ENCODE data around the gene VWF.
A peak's percentile ranks its signal among the peaks of the same experiment; 100 is the strongest.

The VWF gene

DNA sequence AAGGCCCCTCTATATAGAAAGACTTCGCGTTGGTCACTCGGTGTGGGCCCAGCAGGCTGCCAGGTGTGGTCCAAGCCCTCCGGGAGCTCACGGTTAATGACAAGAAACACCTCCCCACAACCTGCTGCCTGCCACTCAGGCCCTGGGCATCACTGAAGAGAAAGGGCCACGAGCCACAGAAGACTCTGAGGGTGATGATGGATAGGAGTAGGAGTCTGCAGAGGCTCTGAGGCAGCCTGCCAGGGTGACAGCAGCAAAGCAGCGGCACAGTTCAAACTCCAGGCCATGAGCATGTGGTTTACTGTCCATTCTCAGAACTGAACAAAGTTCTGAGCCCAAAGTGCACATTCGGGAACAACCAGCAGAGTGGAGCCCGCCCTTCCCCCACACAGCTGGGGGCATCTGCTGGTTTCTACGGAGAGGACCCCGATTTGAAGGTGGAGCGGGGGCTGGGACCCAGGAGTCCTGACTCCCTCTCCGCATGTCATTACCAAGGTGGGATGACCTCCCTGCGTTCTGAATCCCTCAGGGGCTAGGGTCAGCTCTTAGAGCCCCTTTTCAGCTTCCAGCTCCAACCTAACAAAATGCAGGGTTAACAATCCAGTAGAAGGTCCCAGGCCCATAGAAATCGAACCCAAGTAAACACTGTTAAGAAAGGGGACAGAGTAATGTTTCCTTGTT, 65.8 kb downstream of the VWF start:
- no peak for DNase-seq (ENCODE audit: low spot score)

DNA sequence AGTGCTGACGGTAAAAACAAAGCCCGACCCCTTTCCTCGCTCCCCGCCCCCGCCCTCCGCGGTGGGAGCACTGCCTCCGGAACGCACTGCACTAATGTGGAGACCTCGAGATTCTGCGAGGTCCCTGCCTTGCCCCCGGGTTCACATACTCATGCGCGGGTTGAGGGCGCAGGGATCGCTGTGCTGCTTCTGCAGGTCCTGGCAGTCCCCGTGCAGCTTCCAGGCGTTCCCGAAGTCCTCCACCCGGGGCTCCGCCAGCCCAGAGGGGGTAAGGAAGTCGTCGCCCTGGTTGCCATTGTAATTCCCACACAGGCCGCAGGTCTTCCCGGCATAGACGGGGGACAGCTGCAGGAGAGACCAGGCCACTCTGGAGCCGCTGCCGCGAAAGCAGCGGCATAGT, 66.8 kb downstream of the VWF start:
- DNase-seq (ENCODE audit: low spot score): no peak

DNA sequence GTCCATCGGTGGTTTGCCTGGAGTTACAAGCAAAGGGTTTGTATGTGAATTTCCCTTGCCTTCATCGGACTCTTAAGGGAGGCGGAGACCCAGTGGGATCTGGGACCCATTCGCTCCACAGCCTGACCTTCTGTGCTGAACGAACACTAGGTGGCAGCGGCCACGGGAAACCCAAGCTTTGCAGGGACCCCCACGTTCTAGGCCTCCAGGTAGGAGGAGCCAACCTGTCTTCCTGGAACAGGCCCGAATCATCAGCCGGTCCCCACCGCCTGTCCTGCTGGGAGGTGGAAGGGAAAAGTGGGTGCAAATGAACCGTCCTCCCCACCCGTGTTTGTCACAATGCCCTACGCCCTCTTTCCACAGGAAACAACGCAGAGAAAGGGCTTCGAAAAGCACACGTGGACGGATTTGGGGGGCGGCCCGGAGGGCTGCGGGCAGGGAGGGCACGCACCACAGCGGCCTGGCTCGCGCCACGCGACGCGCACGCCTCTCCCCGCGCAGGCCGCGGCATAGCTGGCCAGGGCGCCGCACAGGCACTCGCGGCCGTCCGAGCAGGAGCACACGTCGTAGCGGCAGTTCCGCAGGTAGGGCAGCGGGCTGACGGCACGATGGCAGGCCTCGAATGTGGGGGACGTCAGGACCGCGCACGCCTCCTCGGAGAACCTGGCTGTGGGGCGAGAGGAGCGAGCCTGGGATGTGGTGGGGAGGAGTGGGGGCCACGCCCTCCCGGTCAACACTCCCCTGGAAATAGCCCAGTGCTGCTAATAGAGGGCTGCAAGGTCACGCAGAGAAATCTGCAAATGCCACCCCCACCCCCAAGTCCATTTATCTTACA, 67.8 kb downstream of the VWF start:
- no peak for DNase-seq (ENCODE audit: low spot score)

DNA sequence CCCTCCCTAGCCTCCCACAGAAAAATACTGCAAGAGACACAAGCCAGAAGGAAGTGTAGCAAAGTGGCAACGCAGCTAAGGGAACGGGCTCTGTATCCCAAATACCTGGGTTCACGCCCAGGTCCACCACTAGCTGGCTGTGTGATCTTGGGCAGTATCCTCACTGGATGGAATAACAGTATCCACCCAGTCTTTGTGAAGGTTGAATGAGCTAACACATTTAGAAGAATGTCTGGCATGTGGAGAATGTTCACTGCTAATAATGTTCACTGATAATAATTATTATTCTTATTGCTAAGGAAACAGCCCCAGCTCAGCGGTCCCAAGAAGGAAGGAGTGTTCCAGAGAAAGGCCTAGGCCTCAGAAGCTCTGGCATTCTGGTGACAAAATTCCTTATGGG, 70.9 kb downstream of the VWF start:
- no peak for DNase-seq (ENCODE audit: low spot score)

DNA sequence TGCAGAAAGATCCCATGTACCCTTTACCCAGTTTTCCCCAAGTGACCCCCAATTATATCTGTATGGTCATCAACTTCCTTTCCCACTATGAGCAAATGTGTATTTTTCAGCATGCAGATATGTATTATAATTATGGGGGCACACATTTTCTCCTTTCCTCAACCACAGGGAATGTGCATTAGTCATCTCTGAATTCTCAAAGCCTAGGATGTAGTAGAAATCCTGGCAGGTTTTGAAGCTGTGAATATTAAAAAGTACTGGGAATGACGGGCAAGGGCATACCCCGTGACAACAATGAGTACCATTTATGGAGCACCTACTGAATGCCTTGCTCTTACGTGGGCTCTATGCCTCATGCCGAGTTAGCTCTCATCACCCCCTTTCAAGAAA, 71.5 kb downstream of the VWF start:
- no peak for DNase-seq (ENCODE audit: low spot score)

DNA sequence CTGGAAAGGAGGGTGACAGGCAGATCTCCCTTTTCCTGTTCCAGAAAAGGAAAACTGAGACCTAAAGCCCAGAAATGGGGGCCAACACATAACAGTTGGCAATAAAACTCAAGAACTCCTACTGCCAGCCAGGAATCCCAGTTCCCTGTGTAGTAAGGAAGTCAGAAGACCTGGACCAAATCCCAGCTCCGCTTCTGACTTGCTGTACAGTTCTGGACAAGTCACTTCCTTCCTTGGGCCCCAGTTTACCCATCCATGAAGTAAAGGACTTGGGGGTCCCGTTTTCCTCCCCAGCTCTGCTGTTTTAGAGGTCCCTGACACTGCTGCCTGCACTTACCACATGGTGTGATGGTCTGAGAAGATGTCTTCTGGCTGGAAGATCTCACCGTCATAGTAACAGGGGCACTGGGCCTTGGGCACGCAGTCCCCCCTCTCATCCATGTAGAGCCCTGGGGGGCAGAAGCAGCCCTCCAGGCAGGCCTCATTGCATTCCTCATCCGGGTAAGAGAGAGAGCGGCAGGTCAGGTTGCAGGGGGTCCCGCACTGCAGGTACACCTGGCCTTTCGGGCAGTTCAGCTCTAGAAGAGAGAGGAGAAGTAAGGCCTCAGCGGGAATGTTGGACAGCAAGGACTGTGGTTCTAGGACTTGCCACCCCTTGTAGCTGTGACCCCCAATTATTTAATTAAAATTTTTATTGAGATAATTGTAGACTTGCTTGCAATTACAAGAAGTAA, 72.1 kb downstream of the VWF start:
- DNase-seq (ENCODE audit: low spot score): no peak

DNA sequence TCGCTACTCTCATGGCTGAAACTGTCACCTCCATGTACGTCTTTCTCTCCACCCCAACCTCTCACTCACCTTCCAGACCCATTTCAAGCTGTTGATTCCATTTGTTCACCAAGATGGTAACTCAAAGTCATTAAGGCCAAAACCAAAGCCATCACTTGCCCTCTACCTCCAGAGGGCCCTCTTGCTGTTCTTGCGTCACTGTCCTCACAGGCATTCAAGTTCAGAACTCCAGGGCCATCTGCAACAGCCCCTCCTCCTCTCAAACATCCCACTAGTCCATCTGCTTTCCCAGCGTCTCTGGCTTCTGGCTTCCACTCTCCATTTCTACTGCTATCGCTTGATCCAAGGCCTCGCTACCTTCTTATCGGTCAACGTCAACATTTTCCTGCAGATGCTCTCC, 74.5 kb downstream of the VWF start:
- no peak for DNase-seq (ENCODE audit: low spot score)

DNA sequence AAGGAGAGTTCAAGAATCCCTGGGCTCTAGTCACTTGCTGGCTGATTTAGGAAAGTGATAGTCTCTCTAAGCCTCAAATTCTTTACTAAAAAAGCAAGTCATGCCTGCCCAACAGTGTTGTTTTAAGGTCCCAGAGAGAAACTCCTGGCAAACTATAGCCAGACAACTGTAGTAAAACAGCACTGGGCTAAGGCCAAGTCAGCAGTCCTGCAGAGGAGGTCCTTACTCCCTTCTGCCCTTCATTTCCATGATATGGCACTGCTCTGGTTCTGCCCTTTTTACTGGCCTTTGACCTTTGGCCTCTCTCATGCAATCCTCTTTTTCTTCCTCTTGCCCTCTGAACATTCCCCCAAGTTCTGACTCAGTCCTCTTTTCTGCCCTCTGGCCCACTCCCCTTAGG, 74.9 kb downstream of the VWF start:
- DNase-seq (ENCODE audit: low spot score): no peak

DNA sequence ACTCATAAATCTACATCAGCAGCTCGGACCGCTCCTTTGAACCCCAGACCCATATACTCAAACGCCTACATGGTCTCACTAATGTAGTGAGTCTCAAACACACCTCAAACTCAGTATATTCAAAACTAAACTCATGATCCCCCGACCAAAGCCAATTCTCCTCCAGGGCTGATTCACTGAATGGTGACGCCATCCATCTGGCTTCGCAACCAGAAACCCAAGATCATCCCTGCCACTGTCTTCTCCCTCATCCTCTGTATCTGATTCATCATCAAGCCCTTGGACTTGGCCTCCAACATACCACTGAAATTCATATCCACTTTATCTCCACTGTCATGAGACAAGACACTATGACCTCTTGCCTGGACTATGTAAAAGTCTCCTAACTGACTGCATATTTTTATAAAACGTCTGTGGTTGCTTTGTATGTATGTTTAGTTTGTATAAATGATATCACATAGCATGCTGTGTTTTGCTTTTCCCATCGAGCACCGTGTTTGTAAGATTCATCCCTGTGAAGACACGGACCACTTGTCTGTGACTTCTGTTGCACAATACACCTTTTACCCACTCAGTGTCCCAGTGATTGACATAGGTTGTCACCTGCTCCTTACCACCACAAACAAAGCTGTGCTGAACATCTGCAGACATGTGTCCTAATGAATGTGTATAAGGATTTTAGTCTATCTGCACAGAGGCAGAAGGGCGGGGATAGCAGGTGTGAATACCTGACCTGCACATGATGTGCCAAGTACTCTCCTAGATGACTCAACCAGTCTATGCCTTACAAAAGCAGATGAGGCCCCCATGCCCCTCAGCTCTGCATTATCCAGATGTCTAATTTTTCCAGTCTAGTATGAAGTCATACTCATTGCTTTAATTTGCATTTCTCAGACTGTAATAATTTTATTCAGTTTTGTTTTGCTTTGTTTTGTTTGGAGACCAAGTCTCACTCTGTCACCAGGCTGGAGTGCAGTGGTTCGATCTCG, 76.9 kb downstream of the VWF start:
- DNase-seq (ENCODE audit: low spot score): no peak

DNA sequence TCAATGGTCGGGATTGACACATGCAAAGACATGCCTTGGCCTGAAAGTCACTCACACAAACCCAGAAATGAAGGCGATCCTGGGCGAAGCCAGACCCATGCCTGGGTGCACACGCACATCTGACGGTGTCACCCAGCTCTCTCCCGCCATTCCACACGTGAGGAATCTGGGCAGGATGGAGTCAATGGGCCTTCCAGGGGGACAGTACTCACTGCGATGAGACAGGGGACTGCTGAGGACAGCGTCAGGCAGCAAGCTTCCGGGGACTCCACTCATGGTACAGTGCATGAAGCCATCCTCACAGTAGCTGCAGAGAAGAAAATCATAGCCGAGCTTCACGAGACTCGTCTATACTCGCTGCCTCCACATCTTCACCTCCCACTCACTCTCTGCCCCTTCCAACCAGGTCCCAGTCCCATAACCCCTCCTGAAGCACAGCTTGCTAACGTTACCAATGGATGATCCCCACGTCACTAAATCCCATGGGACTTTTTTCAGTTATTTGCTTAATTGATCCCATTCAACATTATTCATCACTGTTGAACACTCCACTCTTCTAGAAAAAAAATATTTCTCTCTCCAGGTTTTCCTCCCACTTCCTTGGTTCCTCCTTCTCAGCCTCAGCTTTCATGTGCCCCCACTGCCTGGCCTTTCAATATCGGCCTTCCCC, 77.8 kb downstream of the VWF start:
- no peak for DNase-seq (ENCODE audit: low spot score)

DNA sequence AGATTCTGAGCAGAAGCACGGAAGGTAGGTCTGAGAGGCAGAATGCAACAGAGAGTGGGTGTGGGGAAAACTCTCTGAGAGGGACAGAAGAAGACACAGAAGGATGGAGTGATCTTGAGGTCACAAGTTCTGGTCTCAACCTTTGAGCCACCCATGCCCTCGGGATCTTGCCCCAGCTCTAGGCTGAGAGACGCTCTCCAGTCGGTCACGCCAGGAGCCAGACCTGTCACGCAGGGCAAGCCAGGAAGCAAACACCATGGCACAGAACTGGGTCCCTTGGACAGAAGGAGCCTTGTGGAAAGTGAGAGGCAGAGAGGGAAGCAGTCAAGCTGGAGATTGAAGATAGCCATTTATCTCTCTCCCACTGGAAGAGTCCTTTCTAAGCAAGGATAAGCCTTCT, 79.0 kb downstream of the VWF start:
- no peak for DNase-seq (ENCODE audit: low spot score)

DNA sequence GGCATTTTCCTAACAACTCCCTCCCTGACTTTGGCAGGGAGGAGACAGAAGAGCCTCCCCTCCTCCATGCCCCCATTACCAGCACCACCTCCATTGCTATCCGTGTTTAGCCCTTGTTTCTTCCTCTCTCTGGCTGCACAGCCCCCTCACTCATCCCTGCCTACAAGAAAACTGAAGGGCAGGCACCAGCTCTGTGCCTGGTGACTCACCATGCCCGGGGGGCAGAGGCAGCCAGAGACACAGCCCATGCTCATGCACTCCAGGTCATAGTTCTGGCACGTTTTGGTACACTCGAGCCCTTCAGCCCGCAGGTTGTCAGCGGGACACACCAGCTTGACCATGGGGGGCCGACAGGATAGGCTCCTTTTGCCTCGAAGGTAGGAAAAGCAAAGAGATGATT, 80.4 kb downstream of the VWF start:
- DNase-seq (ENCODE audit: low spot score): no peak

DNA sequence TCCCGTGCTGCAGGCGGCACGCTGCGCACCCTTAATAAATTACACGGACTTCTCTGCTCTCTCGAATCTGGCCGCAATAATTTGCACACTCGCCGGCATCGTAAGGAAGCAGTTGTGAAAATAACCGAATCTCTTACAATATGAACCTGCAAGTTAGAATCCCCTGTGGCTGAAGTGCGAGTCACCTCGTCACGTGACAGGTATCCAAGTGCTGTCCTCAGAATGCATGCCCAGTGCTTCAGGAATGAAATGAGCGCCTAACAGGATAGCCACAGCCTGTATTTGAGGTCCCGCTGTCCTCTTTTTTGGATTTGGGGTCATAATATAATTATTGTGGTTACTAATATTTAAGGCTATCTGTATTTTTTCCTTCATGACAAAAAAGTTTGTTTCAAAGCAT, 82.0 kb downstream of the VWF start:
- DNase-seq (ENCODE audit: low spot score): no peak

DNA sequence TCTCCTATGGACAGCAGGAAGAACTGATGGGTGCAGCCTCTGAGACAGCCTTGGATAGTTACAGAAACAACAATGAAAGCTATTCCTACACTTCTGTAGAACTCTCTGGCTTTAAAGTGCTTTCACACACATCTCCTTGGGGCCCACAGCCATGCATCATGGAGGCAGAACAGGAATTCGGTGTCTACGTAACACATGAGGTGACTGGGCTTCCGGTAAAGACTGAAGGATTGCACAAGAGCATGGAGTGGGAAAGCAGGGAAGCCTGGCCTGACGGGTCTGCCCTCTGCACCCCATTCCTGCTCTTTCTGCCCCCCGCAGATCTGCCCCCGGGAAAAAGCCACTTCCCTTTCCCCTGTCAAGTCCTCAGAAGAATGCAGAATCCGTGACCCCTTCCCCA, 82.6 kb downstream of the VWF start:
- no peak for DNase-seq (ENCODE audit: low spot score)

DNA sequence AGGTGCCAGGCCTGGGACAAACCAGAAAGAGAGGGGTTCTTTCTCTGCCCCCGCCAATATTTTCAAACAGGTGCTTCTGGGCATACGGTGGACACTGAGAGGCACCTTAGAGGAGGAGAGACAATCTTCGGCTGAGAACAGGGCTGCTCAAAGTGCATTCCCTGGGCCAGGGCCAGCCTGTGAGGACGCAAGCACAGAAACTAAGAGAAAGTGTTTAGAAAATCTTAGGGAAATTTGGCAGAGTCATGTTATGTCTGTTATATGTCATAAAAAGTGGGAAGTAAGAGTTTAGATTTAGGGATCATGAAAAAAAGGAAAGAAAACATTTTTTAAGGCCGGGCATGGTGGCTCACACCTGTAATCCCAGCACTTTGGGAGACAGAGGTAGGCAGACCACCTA, 83.7 kb downstream of the VWF start:
- no peak for DNase-seq (ENCODE audit: low spot score)

DNA sequence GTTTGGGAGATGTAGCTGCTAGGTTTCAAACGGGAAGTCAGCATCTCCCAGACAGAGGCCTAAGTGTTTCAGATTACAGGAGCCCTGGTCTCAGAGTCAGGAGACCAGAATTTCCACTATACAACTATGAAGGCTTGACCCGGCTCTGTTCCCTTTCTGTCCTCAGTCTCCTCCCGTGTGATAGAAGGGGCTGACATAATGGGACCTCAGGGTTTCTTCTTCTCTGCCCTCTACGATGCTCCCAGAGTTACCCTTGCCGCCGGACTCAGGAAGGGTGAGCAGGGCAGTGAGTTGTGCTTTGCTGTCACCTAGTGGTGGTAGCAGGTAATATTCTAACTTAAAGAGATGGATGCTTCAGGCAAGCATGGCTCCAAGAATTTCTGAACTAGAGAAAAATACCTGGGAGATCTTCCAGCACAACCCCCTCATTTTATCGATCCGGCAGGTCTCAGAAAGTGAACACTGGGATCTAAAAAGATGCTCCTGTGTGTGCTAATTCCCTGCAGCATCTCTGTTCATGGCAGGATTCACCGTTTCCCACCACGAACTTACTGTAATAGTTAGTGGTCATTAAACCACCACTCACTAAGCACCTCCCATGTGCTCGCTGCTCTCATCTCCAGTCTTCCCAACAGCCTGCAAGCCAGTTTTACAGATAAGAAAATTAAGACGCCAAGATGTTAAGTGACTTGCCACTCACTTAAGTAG, 84.4 kb downstream of the VWF start:
- DNase-seq (ENCODE audit: low spot score): peak; percentile 76

DNA sequence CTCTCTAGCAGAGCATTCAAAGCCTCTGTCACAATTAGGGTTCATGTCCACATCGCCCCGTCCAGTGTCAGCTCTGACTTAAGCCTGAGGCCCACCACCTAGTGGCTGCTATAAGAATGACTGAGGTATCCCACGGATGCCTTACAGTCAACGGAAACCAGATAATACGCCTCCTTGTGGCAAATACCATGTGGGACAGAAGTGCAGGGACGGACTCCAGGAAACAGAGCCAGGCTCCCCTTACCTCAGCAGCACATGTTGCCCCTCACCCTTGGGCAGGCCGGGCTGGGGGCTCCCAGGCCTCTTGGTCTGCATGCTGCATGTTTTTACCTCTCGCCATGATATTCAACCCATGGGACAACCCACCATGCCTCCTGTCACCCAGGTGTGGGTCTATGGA, 86.3 kb downstream of the VWF start:
- DNase-seq (ENCODE audit: low spot score): no peak

DNA sequence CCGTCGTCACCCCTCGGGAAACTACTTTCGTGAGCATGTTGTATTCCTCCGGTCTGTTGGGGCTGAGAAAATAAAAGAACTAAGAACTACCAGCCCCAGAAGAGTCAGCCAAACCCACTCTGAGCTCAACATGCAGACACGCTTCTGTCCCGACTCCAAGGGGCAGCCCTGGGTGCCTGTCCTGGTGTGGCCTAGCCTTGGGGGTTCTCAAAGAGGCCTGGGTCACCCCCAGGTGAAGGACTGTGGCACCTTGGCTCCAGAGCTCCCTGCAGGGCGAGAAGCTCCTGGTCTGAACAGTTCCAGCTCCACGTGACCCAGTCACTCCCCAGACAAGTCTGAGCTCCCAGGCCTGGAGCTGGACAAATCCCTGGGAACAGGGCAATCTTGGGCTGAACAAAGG, 87.0 kb downstream of the VWF start:
- DNase-seq (ENCODE audit: low spot score): no peak

DNA sequence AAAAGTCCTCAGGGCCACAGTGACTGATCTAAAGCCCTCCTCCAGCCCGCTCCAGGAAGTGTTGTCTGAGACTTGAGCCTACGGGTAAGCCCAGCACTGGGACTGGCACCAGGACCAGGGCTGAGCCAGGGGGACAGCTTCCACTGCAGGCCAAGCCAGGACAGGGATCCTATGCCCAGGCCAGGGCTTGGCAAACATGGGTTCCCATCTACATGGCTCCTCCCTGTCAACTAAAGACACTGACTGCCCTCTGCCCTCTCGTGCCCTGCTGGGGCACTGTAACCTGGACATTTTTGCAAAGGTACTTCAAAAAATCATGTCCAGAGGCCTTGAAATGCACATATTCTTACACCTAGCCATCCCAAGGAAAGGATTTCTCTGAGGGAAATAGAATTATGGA, 88.0 kb downstream of the VWF start:
- DNase-seq (ENCODE audit: low spot score): no peak

DNA sequence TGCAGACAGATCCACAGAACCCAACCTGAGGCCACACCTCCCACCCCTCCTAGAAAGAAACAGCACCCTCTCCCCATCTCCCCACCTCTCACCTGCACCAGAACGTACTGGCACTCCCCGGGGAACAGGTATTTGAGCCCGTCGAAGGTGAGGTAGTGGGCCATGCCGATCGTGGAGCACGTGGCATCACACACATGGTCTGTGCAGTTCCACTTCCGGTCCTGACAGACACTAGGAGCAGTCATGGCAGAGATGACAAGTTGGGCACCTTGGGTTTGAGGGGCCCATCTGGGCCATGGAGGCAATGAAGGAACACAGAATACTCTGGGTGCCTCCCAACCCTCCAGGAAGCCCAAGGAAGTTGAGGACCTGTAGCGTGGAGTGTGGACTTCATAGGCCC, 89.9 kb downstream of the VWF start:
- no peak for DNase-seq (ENCODE audit: low spot score)

DNA sequence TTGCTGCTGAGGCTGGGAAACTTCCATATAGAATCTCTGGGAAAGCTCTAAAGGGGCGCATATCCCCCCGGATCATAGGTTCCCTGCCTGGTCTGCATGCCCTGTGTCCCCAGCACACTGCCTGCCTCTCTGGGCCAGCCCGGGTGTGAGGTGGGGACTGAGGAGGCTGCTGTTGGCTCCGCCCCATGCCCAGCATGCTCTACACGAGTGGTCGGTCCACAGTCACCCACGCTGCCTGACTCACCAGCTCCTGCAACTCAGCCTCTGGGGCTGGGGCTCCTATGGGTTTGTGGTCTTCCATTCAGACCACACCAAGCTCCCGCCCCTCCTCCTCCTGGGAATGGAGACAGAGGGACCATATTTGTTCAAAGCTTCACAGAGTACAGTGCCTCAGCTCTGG, 90.9 kb downstream of the VWF start:
- DNase-seq (ENCODE audit: low spot score): no peak

Data from globus pallidus (tissue), 1 donor.